Activated T-cell treated with anti-CD3 and anti-CD28 coated beads for 48 hours (primary cell): ENCODE data around the gene TMEM238L.

Experiments
- DNase-seq: peaks from one replicate; pipeline ENCODE4 v3.0.0-alpha.2; 2020; ENCODE audit warnings: low read depth

Gene TMEM238L

DNA sequence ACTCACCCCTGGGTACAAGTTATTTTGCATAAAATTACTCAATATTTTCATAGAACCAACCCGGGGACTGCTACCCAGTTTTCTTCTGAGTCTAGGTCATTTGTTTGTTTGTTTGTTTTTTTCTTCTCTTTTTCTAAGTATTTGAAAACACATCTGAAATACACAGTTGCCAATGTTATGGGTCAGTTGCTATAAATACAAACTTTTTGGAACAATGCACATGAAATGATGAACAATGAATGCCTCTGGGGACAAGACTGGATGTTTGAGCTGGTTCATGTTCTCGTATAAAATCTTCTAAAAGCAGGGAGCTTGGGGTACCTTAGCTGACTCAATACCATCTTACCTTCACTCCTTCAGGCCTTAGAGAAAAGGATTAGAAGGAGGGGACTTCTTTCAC, 30.5 kb downstream of the TMEM238L start:
- DNase-seq = no peak

DNA sequence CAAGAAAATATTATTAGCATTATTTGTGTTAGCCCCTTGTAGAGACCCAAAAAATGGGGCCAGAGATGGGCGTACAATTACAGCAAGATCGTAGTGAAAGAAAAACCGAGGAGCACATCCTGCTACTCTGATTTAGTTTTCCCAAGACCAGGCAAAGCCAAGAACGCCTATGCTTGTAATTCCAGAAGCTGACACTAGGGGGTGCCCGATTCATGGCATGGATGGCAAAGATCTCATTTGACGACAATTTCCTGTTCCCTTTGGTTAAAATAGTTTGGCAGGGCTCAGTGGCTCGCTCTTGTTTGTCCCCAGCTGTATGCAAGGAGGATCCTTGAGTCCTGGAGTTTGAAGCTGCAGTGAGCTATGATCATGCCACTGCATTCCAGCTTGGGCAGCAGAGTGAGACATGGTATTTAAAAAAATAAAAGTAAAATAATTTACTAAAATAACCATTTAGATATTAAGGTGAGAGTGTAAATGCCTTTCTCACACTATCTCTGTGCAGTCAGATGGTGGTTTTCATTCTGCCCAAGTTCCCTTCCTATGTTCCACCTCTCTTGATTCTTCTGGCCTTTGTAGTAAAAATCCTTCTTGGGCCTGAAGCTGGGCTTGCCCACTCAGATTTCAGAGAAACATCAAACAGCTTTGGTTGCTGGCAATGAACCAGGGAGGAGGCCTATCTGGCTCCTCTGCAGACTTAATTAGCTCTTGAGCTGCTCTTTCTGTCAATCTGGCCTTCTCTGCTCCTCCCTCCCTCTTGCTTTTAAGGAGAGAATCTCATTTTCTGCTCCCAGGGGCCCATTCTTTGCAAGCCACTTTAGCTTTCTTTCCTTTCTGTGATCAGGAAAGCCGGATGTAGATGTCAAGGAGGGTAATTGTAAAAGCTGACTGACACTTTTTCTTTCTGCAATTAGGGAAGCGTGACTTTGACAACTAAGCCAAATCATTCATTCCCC, 31.2 kb downstream of the TMEM238L start:
- DNase-seq = peak; percentile 31

DNA sequence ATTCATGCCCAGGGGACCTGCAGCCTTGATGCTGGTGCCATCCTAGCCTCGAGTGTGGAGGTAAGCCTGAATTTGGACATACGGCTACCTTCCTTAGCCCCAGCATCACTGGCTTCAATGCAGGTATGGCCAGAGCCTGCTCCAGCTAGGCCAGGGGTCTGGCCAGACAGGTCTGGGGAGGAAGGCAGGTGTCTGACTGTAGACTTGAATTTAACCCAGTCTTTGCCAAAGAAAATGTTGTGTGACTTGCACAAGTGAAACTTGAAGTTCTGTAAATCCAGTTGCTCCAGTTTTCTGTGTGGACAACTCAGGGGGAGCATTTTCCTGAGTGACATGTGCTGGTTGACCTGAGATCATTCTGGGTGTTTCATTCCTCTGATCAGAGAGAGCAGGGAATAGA, 32.8 kb downstream of the TMEM238L start:
- no peak for DNase-seq

DNA sequence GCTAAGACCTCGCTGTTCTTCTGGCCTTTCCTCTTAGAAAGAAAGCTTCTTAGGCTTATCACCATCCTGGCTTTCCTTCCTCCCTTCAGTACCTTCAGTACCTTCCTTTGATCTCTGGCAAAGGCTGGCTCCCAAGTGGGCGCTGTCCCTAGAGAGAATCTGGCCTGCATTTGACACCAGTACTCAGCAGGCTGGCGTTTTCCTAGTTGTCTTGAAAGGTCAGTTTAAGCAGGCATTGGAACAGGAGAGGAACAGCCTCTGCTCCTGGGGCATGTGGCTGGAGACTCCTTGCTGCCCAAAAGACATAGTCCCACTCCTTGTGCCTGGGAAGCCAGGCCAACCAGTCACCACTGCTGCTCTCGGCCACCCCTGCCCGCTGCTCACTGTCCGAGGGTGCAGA, 34.1 kb downstream of the TMEM238L start:
- no peak for DNase-seq

DNA sequence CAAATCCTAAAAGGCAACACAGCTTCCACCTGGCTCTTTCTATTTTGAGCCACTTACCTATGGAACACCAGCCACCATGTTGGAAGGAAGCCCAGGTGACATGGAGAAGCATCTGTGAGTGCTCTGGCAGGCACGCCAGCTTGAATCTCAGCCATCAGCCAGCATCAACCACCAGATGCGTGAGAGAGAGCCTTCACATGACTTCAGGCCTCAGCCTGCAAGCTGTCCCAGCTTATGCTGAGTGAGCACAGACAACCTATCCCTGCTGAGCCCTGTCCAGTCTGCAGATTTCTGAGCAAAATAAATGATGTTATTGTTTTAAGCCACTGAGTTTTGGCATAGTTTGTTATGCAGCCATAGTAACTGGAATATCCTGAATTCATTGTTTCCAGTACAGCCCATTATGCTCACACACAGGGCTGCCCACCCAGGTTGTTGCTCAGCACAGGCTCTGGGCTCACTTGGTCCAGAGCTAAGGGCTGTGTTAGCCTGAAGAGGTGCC, 35.1 kb downstream of the TMEM238L start:
- DNase-seq = no peak

DNA sequence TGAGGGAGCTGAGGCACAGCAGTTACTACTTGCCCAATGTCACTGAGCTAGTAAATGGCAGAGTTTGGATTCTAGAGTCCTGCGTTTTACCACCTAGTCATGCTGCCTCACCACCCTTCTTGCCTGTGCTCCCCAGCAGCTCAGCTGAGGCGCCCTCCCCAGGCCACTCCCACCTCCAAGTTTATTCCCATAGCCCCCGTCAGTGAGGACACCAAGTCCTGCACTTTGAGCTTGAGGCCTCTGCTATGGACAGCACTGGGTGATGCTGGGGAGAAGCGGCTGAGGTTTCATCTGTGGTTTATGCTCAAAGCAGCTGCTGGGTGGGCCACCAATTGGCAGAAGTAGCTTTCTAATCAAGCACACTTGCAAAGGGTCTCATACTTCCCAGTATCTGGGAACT, 36.7 kb downstream of the TMEM238L start:
- DNase-seq = no peak

DNA sequence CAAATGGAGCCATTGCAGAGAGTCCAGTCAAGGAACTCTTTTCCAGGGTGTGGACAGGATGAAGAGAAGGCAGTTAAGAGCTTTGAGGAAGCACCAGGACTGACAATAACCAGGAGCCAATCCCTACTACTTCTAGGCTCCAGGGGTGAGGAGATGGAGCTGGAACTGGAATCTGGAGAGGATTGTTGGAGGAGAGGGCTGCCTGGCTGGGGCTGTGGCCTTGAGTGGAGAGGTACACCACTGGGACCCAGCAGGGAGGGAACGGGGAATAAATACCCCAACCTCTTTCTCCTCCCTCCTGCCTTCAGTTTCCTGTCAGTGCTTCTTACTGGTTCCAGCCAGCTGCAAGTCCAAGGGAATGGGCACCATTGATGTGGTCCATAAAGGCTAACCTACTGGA, 41.9 kb downstream of the TMEM238L start:
- DNase-seq = no peak

DNA sequence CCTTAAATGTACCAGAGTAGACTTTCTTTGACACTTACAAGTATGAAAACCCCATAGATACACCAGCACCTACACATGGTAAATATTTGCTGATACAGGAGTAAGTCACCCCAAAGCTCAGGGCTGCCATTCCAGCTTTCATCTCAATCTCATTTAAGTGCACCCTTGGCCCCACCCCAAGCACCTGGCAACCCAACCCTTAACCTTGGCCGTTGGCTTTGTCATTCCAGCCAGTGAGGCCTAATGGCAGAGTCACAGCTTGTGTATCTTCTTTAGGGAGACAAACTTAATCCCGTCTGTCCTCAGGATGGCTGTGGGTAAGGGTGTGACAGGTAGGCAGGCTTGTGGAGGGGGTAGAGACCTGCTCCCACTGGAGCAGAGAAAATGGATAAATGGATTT, 42.6 kb downstream of the TMEM238L start:
- DNase-seq = no peak

DNA sequence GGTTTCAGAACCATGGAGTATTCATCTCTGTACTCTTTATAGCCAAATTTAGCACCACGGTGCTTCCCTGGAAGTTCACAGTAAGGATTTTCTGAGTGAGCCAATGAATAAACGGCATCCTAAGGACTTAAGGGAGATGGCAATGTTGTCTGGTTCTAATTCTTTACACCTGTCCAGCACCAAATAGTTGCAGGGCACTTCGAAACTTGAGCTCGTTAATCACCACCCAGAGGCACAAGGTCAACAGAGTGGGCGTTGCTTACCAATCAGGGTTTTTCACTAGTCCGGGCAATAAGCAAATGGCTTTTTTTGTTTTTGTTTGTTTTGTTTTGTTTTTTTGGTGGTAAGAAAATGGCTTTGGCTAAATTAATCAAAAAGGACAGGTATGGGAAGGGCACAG, 45.8 kb downstream of the TMEM238L start:
- no peak for DNase-seq

DNA sequence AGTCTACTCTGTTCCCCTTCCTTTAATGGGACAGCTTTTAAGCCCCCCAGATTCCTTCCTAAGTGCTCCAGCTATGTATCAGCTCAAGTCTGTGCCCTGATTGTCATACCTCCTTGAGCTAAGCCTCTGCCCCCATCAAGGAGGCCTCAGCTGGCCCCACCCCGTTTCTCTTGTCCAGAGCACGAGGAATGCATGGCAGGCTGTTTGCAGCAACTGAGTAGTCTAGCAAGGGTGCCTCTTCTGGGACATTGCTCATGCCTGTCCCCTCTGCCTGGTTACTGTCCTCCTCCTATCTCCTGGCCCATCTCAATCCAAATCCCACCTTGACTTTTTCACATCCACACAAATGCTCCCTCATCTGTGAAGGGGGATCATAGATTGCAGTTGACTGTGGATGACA, 46.3 kb downstream of the TMEM238L start:
- no peak for DNase-seq

DNA sequence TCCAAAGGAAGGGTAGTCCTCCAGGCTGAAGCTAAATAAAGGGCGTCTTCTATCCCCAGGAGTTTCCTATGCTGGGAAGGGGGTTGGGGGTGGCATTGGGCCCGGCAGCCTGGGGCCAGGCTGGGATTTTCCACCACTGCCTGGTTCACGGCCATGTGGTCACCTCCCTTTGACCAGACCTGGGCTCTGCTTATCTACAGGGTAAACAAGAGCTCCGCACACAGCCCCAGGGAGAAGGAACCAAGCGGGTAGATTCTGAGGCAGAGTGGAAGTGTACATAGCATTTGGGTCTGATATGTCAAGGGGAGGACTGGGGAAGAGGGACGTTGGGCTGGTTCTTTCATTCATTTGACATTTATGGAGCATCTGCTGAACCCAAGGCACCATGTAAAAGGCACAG, 46.8 kb downstream of the TMEM238L start:
- no peak for DNase-seq

DNA sequence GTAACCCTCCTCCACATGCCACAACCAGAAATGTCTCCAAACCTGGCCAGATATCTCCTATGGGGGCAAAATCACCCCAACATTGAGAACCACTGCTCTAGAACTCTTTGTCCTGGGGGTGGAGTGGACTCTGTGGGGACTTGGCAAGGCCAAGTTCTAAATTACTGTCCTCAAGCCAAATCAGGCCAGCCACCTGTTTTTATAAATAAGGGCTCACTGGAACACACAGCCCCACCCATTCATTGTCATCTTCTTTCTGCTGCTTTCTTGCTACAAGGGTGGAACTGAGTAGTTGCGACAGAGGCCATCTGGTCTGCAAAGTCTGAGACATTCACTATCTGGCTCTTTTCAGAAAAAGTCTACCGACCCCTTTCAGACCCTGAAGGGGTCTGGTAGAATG, 47.3 kb downstream of the TMEM238L start:
- no peak for DNase-seq

DNA sequence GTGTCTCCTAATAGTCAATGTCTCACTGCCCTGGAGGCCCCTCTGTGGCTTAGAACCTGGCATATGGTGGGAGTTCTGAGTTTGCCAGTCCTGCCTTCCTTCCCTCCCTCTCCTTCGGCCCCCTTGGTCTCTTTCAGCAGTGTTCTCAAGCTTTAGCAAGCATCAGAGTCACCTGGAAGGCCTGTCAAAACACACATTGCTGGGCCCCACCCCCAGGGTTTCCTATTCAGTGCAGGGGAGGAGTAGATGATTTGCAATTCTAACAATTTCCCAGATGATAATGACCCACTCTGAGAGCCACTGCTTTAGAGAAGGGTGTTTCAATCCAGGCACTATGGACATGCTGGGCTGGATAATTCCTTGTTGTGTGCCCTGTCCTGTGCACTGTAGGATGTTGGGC, 47.7 kb downstream of the TMEM238L start:
- DNase-seq = no peak

DNA sequence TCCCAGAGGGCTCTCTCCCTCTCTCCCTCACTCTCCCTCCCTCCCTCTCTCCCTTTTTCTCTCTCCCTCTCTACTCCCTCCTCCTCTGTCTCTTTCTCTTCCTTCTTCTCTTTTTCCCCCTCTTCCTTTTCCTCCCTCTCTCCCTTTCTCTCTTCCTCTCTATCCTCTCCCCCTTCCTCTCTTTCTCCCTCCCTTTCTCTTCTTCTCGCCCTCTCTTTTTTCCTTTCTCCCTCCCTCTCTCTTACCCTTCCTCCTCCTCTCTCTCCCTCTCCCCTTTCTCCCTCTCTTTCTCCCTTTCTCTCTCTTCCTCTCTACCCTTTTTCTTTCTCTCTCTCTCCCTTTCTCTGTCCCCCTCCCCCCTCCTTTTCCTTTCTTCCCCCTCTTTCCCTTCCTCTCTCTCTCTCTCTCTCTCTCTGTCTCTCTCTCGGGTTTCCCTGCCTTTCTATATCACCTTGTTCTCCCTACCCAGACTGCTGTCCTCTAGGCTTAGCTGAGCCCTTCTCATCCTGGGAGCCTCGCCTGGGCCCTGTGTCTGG, 48.2 kb downstream of the TMEM238L start:
- DNase-seq = no peak

DNA sequence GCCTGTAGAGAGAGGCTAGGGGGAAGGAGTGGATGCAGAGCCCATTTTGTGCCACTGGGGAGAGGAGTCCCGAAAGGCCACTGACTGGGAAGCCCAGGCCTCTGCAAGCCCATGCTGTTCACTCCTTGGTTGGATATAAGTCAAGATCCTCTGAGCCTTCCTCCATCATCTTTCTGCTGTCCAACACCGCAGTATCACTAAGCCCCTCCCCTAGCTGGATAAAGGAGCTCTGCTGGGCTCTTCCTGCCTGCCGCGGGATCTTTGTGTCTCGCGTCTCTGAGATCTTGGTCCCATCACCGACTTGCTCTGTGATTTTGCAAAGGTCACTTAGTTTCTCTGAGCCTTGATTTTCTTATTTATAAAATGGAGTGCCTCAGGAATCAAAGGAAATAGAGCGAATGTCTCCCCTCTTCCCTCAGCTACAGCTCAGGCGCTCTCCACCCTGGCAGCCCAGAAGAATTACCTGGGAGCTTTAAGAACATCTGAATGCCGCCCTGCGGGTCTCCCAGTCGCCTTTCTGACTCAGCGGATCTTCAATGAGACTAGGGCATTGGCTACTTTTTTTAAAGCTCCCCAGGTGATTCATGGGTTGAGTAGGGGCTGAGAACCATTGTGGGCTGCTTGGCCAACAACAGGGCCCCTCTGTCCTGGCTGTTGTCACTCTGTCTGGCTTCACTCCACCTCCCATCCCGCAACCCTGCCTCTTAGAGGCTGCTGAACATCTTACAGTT, 48.9 kb downstream of the TMEM238L start:
- no peak for DNase-seq

DNA sequence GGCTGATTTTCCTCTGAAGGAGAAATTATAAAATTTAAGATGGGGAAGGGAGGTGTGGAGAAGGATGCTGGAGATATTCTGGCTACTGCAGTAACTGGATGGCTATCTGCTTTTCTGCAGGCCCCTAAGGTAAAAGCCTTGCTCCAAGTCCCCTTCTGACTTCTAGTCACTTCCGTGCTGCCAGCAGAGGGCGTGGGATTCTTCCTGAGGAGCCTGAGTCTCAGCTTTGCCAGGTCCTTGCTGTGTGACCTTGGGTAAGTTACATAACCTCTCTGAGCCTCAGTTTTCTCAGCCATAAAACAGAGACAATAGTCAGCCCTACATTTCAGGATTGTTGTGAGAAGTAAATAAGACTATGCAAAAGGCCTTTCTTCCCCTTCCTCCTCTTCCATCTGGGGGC, 49.8 kb downstream of the TMEM238L start:
- DNase-seq = peak; percentile 8

DNA sequence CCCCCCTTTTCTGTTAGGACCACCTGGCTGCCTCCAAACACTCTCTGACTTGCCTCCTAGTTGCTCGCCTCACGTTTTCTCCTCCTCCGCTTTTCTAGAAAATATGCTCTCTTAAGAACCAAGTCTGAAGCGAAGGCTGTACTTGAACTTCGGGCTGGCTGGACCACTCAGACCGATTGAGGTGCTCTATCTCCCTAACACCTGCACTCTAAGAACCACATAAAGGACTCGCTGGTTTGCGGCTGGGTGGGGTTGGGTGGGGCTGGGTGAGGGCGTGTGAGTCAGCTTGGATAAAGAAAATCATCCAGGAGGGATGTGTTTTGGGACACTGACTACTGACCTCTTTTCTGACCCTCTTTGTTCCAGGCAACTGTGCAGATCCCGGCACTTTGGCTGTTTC, 51.2 kb downstream of the TMEM238L start:
- no peak for DNase-seq

DNA sequence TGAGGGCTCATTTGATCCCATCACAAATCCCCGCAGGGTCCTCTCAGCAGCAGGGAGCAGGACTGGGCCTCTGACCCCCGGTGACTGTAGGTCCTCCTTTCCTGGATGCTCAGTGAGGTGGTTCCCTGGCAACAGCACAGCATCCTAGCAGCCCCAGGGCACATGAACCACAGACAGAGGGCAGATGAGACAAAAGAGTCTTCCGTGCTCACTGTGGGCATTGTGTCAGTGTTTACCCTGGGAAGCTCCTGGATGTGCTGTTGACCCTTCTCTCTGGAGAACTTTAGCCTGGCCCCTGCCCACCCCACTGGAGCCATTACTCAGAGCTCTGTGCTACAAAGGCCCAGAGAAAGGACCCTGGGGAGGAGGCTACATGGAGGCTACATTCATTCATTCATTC, 52.3 kb downstream of the TMEM238L start:
- no peak for DNase-seq

DNA sequence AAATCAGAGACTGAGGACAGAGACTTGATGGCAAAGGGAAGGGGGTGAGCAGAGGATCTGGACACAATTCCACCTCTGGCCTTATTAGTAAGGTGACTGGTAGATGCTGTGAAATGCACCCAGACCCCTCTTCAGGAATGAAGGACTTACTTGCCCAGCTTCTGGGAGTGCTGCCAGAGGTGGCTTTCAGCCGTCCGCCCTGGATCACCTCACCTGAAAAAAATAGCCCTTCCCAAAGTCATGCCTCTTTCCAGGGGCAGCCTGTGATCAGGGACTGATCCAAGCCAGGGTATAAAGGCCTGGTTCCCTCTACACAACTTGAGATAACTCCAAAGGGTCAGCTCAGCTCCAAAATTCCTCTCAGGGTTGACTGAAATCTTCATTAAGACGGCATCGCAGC, 53.7 kb downstream of the TMEM238L start:
- no peak for DNase-seq

DNA sequence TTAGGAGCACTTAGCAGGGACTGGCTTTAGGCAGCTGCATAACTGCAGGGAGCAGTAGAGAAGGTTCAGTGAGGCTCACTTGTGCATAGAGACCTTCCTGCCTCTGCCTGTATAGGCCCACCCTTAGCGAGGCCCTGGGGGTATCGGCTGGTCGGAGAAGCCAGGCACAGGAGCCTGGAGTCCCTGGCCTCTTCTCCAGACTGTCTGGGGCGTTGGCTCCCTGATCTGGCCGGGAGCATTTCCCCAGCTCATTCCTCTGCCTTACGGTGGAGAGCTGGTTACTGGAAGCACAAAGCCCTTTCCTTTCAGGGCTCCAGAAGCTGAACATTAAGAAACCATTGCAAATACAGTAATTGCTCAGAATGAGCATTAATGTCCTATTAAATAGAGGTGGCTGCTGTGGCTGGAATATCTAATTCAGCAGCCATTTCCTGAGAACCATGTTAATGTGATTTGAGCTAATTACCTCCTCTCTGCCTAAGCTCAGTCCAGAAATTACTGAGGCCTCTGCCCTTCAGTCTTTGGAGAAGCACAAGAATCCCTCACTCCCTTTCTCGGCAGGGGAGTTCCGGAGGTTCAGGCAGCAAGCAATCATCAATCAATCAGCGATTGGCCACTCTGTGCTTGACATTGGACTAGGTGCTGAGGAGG, 55.2 kb downstream of the TMEM238L start:
- no peak for DNase-seq

DNA sequence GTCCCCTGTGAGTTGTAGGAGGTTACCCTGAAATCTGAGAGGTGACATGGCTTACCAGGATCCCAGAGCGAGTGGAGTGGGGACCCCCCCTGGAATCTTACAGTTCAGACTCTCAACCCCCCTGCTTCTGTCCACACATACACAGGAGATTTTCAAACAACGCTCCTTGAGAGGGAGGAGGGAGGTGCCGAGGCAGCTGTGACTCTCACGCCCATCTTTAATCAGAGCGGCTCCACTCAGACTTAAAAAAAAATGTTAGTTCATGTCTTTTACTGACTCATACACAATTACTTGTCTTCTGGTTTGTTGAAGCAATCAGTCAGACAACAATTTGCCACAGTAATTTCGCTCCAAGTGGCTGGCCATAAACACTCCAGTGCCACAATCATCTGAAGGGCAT, 58.7 kb downstream of the TMEM238L start:
- DNase-seq = no peak
